Upper lobe of left lung (tissue), 6 donors: Measurements from ENCODE around the gene IP6K1. TPM values are rescaled to one million over a fixed set of nuclear protein-coding genes. Genes with fewer than 3 reads are reported as not detected.
A peak's percentile ranks its signal among the peaks of the same experiment; 100 is the strongest.

Experiments
- ATAC-seq, 2 donors: fragments of 200-7000 bp; cut with Tn5 transposase; one replicate each; pipeline ENCODE4 v1.9.1; 2022; ENCODE audit warnings: mild to moderate bottlenecking in 2 of 2, moderate library complexity in 2 of 2; ENCODE audit not compliant: low FRiP score in 2 of 2
- DNase-seq, 2 donors: peaks; one replicate each; pipeline ENCODE4 v3.0.0-alpha.2; 2019 to 2020
- H3K27ac ChIP-seq, 4 donors: fragments of 200-600 bp; sonication (generic); one replicate each; pipeline ENCODE4 v1.5.1; 2016 to 2019
- H3K27me3 ChIP-seq, 4 donors: fragments of 200-600 bp; sonication (generic); one replicate each; pipeline ENCODE4 v1.5.1; 2017 to 2019
- H3K36me3 ChIP-seq, 4 donors: fragments of 200-600 bp; sonication (generic); one replicate each; pipeline ENCODE4 v1.5.1; 2016 to 2019
- H3K4me1 ChIP-seq, 4 donors: fragments of 200-600 bp; sonication (generic); one replicate each; pipeline ENCODE4 v1.5.1; 2018 to 2019
- H3K4me3 ChIP-seq, 4 donors: fragments of 200-600 bp; sonication (generic); one replicate each; pipeline ENCODE4 v1.5.1; 2017 to 2019; ENCODE audit warnings: mild to moderate bottlenecking in 2 of 4, moderate library complexity in 1 of 4
- H3K9me3 ChIP-seq, 4 donors: fragments of 200-600 bp; sonication (generic); one replicate each; pipeline ENCODE4 v1.5.1; 2018 to 2019
- EP300 ChIP-seq, 4 donors: sonication (generic); formaldehyde crosslinking; IDR thresholded peaks; one replicate each; pipeline ENCODE4 v1.5.1; 2017; ENCODE audit warnings: antibody characterized with exemption in 4 of 4, control low read depth in 2 of 4
- POLR2A ChIP-seq, 4 donors: fragments of 450-650 bp; IDR thresholded peaks; one replicate each; pipeline ENCODE4 v1.5.1; 2016 to 2017; ENCODE audit warnings: antibody characterized with exemption in 4 of 4, mild to moderate bottlenecking in 2 of 4
- POLR2AphosphoS5 ChIP-seq, 2 donors: sonication (generic); formaldehyde crosslinking; IDR thresholded peaks; one replicate each; pipeline ENCODE4 v1.5.1; 2017; ENCODE audit warnings: antibody characterized with exemption in 2 of 2
- WGBS, 2 donors: methylation state at CpG; one replicate each; pipeline ENCODE4 v1.1.5; 2017 to 2018; 5-methylcytosine and 5-hydroxymethylcytosine counted together
- total RNA-seq, 6 donors: library from RNA; depleted of rRNA in 4 of 6; stranded (reverse); fragments of >200 nt in 4 of 6; gene quantifications; one replicate each; pipeline versions ENCODE4 v1.1.0 to v1.2.1, GENCODE V29; 2016 to 2021
- TF ChIP-seq, protein P1 (sequence below), 6 experiments: fragments of 450-650 bp in 4 of 6; fragments of 200-600 bp in 2 of 6; sonication (generic) in 2 of 6; IDR thresholded peaks; one replicate each; pipeline ENCODE4 v1.5.1; 2016 to 2019; ENCODE audit warnings: antibody characterized with exemption in 6 of 6
- donor health status: DM: no; HTN: no; CAD: no; lungs with moderate emphysema.
- donor health status: DM: no; HTN: yes; CAD: no; lungs with severe emphysema.

IP6K1 gene
- total RNA-seq, 6 donors from 2014 or later, result 42.0 to 63.9 (median 49.7) TPM

GRCh38 chr3:49717959-49718857 is 68.1 kb downstream of the IP6K1 start:
- H3K9me3 ChIP-seq, result no peaks in the 10 kb centered on the region
- H3K4me1 ChIP-seq, result peaks cover 21 to 44% (median 25%) of the 10 kb centered on the region in 4 donors
- H3K27ac ChIP-seq, result no peak overlapping the region
- WGBS, 2 donors, result 66 to 72% methylated on average over 47 to 74 of the region's 75 CpGs
- DNase-seq (peak in 1 of 2 donors; percentile 88), ATAC-seq (no peak)
- H3K27me3 ChIP-seq, result no peaks in the 10 kb centered on the region
- H3K4me3 ChIP-seq, result peak overlapping the region in 3 of 4 donors; percentile 56 to 64 (median 61)
- TF ChIP-seq EP300 (IDR thresholded peaks at IDR 0.05) (no peak), POLR2AphosphoS5 (IDR thresholded peaks at IDR 0.05) (no peak), POLR2A (IDR thresholded peaks at IDR 0.05) (no peak)
- TF ChIP-seq, protein P1, sequence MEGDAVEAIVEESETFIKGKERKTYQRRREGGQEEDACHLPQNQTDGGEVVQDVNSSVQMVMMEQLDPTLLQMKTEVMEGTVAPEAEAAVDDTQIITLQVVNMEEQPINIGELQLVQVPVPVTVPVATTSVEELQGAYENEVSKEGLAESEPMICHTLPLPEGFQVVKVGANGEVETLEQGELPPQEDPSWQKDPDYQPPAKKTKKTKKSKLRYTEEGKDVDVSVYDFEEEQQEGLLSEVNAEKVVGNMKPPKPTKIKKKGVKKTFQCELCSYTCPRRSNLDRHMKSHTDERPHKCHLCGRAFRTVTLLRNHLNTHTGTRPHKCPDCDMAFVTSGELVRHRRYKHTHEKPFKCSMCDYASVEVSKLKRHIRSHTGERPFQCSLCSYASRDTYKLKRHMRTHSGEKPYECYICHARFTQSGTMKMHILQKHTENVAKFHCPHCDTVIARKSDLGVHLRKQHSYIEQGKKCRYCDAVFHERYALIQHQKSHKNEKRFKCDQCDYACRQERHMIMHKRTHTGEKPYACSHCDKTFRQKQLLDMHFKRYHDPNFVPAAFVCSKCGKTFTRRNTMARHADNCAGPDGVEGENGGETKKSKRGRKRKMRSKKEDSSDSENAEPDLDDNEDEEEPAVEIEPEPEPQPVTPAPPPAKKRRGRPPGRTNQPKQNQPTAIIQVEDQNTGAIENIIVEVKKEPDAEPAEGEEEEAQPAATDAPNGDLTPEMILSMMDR (IDR thresholded peaks at IDR 0.05), result no peak
- peaks cover 4 to 42% (median 19%) of the 10 kb centered on the region in 4 donors for H3K36me3 ChIP-seq

GRCh38 chr3:49717211-49717958 is 69.0 kb downstream of the IP6K1 start:
- Histone ChIP-seq H3K9me3 (no peaks in the 10 kb centered on the region), H3K4me1 (peaks cover 13 to 36% (median 17%) of the 10 kb centered on the region in 4 donors), H3K27ac (no peak overlapping the region), H3K36me3 (peaks cover 4 to 42% (median 18%) of the 10 kb centered on the region in 4 donors), H3K4me3 (no peak overlapping the region), H3K27me3 (no peaks in the 10 kb centered on the region)
- WGBS, 2 donors, result 85 to 90% methylated on average over 5 to 14 of the region's 14 CpGs
- DNase-seq (no peak), ATAC-seq (no peak)
- no peak for TF ChIP-seq POLR2AphosphoS5 (IDR thresholded peaks at IDR 0.05)
- no peak for TF ChIP-seq POLR2A (IDR thresholded peaks at IDR 0.05)
- TF ChIP-seq, protein P1 (IDR thresholded peaks at IDR 0.05), result no peak
- no peak for TF ChIP-seq EP300 (IDR thresholded peaks at IDR 0.05)

DNA sequence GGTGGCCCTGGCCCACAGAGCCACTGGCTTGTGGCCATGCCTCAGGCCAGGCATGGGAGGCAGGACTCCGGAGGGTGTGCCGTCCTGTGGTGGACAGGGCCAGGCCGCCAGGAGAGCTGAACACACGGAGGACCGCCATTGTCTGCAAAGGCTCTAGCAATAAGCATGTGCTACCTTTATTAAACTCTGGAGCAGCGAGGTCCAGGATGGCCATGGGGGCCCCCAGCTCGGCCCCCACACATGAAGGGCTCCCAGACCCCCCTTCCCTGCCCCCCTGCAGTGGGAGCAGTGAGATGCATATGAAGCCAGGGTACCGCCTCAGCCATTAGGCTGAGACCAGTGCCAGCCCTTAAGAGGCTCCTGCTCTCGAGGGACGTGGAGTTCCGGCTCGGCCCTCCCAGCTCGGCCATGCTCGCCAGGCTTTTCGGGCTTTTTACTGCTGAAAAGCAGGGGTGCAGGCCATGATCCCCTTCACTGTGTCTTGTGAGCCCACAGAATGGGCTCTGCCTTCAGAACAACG is 69.6 kb downstream of the IP6K1 start:
- no peaks in the 10 kb centered on the region for H3K27me3 ChIP-seq
- DNase-seq (peak in 1 of 2 donors; percentile 78), ATAC-seq (no peak)
- H3K27ac ChIP-seq, result no peak overlapping the region
- no peaks in the 10 kb centered on the region for H3K9me3 ChIP-seq
- H3K36me3 ChIP-seq, result peaks cover 4 to 37% (median 16%) of the 10 kb centered on the region in 4 donors
- 75 to 93% methylated on average over 1 to 16 of the region's 16 CpGs for WGBS, 2 donors
- peaks cover 11 to 29% (median 16%) of the 10 kb centered on the region in 4 donors for H3K4me1 ChIP-seq
- TF ChIP-seq POLR2A (IDR thresholded peaks at IDR 0.05) (no peak), EP300 (IDR thresholded peaks at IDR 0.05) (no peak), POLR2AphosphoS5 (IDR thresholded peaks at IDR 0.05) (no peak)
- TF ChIP-seq, protein P1 (IDR thresholded peaks at IDR 0.05), result no peak
- H3K4me3 ChIP-seq, result no peak overlapping the region

- no peaks in the 10 kb centered on the region for H3K27me3 ChIP-seq
- no peak overlapping the region for H3K4me3 ChIP-seq
- 90 to 91% methylated on average over 2 to 7 of the region's 7 CpGs for WGBS, 2 donors
- peak in 1 of 2 donors; percentile 29 for DNase-seq
- H3K4me1 ChIP-seq, result peaks cover 11 to 29% (median 16%) of the 10 kb centered on the region in 4 donors
- TF ChIP-seq POLR2AphosphoS5 (IDR thresholded peaks at IDR 0.05) (no peak), POLR2A (IDR thresholded peaks at IDR 0.05) (no peak), EP300 (IDR thresholded peaks at IDR 0.05) (no peak)
- TF ChIP-seq, protein P1 (IDR thresholded peaks at IDR 0.05), result no peak
- H3K9me3 ChIP-seq, result no peaks in the 10 kb centered on the region
- no peak overlapping the region for H3K27ac ChIP-seq
- H3K36me3 ChIP-seq, result peaks cover 4 to 34% (median 12%) of the 10 kb centered on the region in 4 donors
- no peak for ATAC-seq
These were observed 70.2 kb downstream of the IP6K1 start for GRCh38 chr3:49716169-49716568.
